GM21381 (cell line): ENCODE data around the gene KLHL6.
"Not testable (repeated sequence)": the region's sequence is repeated elsewhere in the genome, so short reads cannot be mapped to it uniquely, and the experiment has no call there.

Experiments used
- ATAC-seq: cut with Tn5 transposase; IDR thresholded peaks from one replicate; pipeline ENCODE4 v1.9.1; 2021; ENCODE audit warnings: mild to moderate bottlenecking, moderate library complexity; ENCODE audit not compliant: unreplicated experiment

The KLHL6 gene

DNA sequence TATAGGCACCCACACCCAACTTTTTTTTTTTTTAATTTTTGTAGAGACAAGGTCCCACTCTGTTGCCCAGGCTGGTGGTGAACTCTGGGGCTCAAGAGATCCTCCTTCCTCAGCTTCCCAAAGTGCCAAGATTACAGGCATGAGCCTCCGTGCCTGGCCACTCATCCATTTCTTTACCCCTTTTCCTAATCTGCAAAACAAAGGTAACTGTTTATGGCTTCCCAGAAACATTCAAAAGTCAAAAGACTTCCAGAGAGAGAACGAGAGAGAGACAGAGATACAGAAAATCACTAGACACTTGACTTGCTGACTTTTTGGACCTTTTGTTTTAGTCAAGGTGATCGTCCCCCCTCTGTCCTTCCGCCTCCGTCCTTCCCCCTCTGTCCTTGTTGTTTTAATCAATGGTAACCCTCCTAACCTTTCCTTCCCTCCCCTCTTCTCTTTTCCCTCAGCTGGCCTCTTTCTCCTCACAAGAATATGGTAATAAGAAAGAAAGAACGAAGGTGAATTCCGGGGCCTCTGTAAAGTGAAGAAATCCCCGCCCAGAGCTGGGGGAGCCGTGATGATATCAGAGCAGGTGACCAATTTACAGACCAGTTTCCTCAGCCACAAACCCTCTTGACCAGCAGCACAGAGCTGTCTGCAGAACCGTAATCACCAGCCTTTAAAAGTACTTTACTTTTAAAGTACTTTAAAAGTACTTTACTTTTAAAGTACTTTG lies 21.9 kb downstream of the KLHL6 start:
- ATAC-seq: peak; percentile 45

DNA sequence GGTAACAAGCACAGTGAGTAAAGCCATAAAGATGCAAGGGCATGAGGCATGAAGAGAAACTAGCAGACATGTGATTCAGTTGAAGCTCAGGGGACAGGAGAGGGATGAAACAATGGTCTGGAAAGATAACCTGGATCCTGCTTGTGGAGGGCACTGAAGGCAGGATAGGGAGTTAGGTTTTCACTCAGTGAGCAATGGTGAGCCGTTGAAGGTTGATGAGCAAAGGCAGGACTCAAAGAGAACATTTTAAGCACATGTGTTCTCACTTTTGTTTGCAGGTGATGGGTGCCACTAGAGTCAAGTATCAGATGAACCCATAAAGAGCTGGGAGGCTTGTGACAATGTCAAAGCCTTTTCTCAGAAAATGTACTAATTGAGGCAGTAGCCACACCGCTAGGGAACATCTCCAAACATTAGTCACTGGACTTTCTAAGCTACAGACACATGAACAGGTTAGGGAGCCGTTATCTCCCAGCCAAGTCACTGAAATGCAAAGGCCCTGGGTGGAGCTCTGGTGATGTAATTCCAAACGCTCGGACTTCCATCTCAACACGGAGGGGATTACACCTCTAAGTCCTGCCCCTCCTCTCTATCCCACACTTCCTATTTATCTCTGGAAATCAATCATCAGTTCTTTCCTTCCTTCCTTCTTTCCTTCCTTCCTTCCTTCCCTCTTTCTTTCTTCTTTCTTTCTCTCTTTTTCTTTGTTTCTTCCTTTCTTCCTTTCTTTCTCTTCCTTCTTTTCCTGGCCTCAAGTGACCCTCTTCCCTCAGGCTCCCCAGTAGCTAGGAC lies 22.7 kb downstream of the KLHL6 start:
- no peak for ATAC-seq

DNA sequence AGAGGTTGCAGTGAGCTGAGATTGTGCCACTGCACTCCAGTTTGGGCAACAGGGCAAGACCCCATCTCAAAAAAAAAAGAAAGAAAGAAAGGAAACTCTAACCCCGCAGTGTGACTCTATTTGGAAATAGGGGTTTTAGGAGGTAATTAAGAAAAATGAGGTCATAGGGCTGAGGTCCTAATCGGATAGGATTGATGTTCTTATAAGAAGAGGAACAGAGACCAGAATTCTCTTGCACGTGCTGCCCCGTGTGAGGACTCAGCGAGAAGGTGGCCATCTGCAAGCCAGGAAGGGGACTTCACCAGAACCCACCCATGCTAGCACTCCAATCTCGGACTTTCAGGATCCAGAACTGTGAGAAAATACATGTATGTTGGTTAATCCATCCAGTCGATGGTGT lies 25.8 kb downstream of the KLHL6 start:
- ATAC-seq: no peak

- ATAC-seq: no peak
Observed at GRCh38 chr3:183529185-183529584, 26.3 kb downstream of the KLHL6 start.

DNA sequence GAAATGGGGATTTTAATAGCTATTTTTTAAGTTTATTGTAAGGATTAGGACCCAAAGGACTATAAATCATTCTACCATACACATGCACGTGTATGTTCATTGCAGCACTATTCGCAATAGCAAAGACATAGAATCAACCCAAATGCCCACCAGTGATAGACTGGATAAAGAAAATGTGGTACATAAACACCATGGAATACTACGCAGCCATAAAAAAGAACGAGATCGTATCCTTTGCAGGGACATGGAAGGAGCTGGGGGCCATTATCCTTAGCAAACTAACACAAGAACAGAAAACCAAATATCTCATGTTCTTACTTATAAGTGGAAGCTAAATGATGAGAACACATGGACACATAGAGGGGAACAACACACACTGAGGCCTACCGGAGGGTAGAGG lies 26.7 kb downstream of the KLHL6 start:
- ATAC-seq: not testable (repeated sequence)

GRCh38 chr3:183527428-183528379 lies 27.8 kb downstream of the KLHL6 start:
- peak; percentile 86 for ATAC-seq

- peak; percentile 6 for ATAC-seq
Observed at GRCh38 chr3:183526838-183527427, 28.6 kb downstream of the KLHL6 start.

GRCh38 chr3:183524476-183524875 lies 31.0 kb downstream of the KLHL6 start:
- ATAC-seq: no peak

- not testable (repeated sequence) for ATAC-seq
Observed at GRCh38 chr3:183520741-183521556, 34.6 kb downstream of the KLHL6 start.

- not testable (repeated sequence) for ATAC-seq
Observed at GRCh38 chr3:183520295-183520694, 35.2 kb downstream of the KLHL6 start.

- ATAC-seq: no peak
Observed at GRCh38 chr3:183519891-183520290, 35.6 kb downstream of the KLHL6 start.

DNA sequence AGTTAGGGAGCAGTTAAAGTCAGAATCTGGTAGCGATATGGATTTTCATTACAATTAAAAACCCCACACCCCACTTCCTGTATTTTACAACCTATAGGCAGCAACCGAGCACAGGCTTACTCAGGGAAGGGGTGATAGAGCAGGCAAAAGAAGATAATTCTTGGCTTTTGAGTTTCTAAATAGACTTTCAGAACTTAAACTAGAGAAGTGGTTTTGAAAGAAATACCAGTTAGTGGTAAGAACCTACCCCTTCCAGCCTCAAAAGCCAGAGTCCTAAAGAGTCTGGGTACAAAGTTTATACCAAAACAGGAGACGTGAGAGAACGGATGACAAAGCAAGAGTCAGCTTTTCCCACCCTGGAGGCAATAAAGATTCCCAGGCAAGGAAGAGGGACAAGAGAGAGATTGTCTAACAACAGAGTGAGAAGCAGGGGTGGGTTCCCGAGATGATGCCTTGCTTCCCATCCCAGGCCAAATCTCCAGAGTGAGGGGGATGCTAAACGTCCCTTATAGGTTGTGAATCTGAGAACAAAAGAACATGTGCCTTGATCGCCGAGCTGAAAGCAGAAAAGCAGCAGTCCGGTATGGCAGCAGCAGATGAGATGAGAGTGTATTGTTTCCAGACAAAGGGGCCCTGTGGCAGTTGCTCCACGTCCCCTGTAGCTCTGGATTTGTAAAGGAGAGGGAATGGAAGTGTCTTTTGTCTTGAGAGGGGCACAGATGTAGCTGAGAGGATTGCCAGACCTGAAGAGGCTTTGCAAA lies 36.8 kb downstream of the KLHL6 start:
- ATAC-seq: no peak

DNA sequence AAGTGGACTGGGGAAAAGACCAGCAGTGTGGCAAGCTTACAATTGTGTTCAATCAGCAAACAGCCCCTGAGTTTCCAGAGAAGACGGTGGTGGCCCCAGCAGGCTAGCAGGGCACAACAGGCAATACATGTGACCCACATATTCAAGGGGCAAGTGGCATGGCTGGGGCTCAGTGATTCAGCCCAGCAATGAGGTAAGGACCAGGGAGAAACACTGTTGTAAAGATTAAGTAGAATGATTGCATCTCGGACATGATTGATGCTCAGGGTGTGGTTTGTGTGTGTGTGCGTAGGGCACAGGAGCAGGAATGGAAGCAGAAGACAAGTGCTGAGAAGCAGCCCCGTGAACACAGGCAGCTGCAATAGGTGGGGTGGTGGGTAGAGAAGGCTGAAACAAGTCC lies 37.9 kb downstream of the KLHL6 start:
- ATAC-seq: no peak

DNA sequence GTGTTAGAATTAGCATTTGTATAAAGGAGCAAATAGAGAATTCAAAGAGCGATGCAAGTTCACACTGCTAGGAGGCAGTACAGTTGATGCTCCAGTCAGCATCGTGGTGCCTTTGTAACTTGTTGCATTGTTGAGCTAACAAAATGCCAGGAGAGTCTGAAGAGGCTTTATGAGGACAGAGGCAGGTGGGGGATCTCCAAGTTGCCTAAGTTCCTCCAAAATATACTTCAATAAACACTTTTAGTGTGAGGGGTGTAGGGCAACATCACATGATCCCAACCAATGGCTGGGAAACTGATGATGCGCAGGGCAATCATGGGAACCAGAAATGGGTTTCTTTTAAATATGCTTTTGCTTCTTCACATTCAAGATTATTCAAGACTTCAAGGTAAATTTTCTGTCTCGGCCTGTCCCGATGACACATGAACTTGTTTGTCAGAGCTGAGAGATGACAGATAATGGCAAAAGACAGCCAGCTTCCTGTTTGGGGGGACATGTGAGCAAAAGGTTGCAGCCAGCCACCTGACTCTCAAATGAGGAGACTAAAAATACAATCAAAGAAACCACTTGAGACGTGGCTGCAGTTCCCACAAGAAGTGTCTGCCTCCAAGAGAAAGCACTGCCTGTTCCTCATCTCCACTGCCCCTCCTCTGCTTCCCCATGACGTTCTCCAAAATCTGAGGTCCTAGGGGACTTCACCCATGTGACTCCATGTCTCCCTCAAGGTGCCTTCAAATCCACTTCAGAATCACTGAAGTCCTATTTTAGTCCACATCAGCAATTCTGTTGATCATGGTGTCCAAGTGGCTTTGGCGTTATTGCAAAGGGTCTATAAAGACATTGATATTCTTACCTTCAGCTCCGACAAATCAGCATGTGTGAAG lies 39.3 kb downstream of the KLHL6 start:
- ATAC-seq: peak; percentile 68

- ATAC-seq: no peak
Observed at GRCh38 chr3:183514021-183514420, 41.5 kb downstream of the KLHL6 start.

DNA sequence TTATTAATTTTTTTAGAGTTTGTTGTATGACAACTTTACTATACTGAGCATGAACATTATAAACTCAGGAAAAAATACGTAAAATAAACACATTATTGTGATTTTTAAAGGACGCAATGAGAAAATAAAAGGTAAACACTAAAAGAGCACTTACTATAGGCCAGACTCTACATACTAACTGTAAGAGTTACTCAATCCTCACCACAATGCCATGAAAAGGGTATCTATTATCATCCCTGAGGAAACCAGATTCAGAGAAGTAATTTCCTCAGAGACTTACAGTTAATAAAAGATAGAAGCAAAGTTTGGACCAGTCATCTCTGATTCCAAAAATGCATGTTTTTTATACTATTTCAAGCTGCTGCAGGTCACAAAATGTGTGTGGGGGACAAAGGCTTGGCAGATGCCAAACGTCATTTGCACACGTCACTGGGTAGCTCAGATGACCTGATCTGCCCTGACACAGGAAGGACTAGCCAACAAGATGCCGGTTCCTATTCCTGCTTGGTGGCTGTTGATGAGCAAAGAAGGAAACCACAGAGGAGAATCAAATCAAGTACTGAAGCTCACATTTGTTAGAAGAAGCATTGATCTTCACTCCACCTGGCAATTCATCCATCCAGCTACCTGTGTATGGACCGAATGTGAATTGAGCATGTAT lies 42.3 kb downstream of the KLHL6 start:
- no peak for ATAC-seq

- not testable (repeated sequence) for ATAC-seq
Observed at GRCh38 chr3:183511286-183512131, 44.0 kb downstream of the KLHL6 start.
